ENCODE measurements around the gene GRK5. TPM values are rescaled to one million over a fixed set of nuclear protein-coding genes. Genes with fewer than 3 reads are reported as not detected.

The GRK5 gene
- total and polyA plus RNA-seq, 9 of the 15 experiments (the other 6 are each of a cell fraction or from before 2014, with no cell fraction given), result 0.46 to 0.83 (median 0.67) TPM; not detected in 2

- 0 out of 2 replicates have a peak, but pooled peaks have one; percentile 35 for TF ChIP-seq ZBTB33 (CRISPR knock-in tag; IDR thresholded peaks at IDR 0.05)
- no peak for TF ChIP-seq DLX4 (CRISPR knock-in tag; IDR thresholded peaks at IDR 0.05)
- no peak for TF ChIP-seq KLF13 (tag; IDR thresholded peaks at IDR 0.05; ENCODE audit: borderline replicate concordance, low read depth)
- no peak for TF ChIP-seq TCF7L2 (IDR thresholded peaks at IDR 0.05; ENCODE audit: low read depth, low read length)
- TF ChIP-seq MEF2A (IDR thresholded peaks at IDR 0.05; ENCODE audit: control insufficient read depth, low read depth, low read length), result no peak
These were observed 46.2 kb downstream of the GRK5 start (continued) for GRCh38 chr10:119253433-119254174.

- Histone ChIP-seq H2AFZ (ENCODE audit: low read depth, low read length) (no peak overlapping the region), H3K27ac (ENCODE audit: extremely low read depth, low read depth, low read length) (no peak overlapping the region)
- 33% methylated on average over 1 of the region's 3 CpGs for whole genome bisulfite sequencing (ENCODE audit: insufficient coverage, low coverage, missing lambda C conversion rate)
- no peak for TF ChIP-seq TRIM24 (IDR thresholded peaks at IDR 0.05)
- no peak for TF ChIP-seq TSHZ1 (CRISPR knock-in tag; IDR thresholded peaks at IDR 0.05)
- no peak for TF ChIP-seq NR0B1 (IDR thresholded peaks at IDR 0.05; ENCODE audit: partially characterized antibody)
- TF ChIP-seq SAFB (IDR thresholded peaks at IDR 0.05; ENCODE audit: borderline replicate concordance, low read depth, low read length), result no peak
- TF ChIP-seq ZNF280B (CRISPR knock-in tag; IDR thresholded peaks at IDR 0.05), result no peak
These were observed 47.0 kb downstream of the GRK5 start for GRCh38 chr10:119254335-119254734.

More at GRCh38 chr10:119254335-119254734, 47.0 kb downstream of the GRK5 start:
- FAIRE-seq (no peak), ATAC-seq (no peak), DNase-seq (ENCODE audit: extremely low read depth in 1 of 4, low spot score in 3 of 4) (no peak)
- peaks cover 19 to 49% of the 10 kb centered on the region in 2 experiments for H3K4me1 ChIP-seq (replicated peaks in 1 of 2; ENCODE audit: control insufficient read depth in 2 of 2, insufficient read depth in 2 of 2, low read length in 2 of 2)
- in situ Hi-C loops (cut with MboI) (no loop called here), intact Hi-C loops (cut with micrococcal nuclease) (no loop called here)
- POLR2A ChIA-PET, result interaction anchor here (0.5 to 0.6 kb wide), 2 partner anchors 11 to 154 kb away, joined by 3 to 4 read pairs; no protein-coding TSS in a partner anchor
- no peak overlapping the region for H3K4me3 ChIP-seq
- no TSS peak for BruUV-seq (replicated peaks)
- H3K9me3 ChIP-seq (replicated peaks; ENCODE audit: control insufficient read depth, insufficient read depth, low read depth, low read length), result no peaks in the 10 kb centered on the region
- no peaks in the 10 kb centered on the region for H3K36me3 ChIP-seq (ENCODE audit: control insufficient read depth, insufficient read depth, low read length)
- no peaks in the 10 kb centered on the region for H4K20me1 ChIP-seq (replicated peaks; ENCODE audit: control insufficient read depth, insufficient read depth, low read length)
- no peaks in the 10 kb centered on the region for H3K79me2 ChIP-seq (ENCODE audit: control insufficient read depth, insufficient read depth, low read length)
- no peaks in the 10 kb centered on the region for H3K9me1 ChIP-seq (ENCODE audit: control insufficient read depth, insufficient read depth, low read length)
- H3K27me3 ChIP-seq (ENCODE audit: control insufficient read depth in 2 of 2, insufficient read depth in 2 of 2, low read length in 2 of 2), result no peaks in the 10 kb centered on the region
- CTCF ChIA-PET (ENCODE audit: low intra/inter-chr PET ratio), result interaction anchor here (0.6 kb wide), 1 partner anchor 638 kb away, joined by 4 read pairs; no protein-coding TSS in a partner anchor
- no peak overlapping the region for H3K9ac ChIP-seq (ENCODE audit: insufficient read depth in 1 of 2, low read depth in 2 of 2, low read length in 2 of 2)
- H3K4me2 ChIP-seq (ENCODE audit: insufficient read depth, low read length), result no peak overlapping the region

Data from K562 (cell line).